Neutrophil (primary cell): ENCODE measurements around the gene COL6A2.
"Not testable (repeated sequence)": the region's sequence is repeated elsewhere in the genome, so short reads cannot be mapped to it uniquely, and the experiment has no call there.

Source experiments
- H3K27ac ChIP-seq: fragments of 200-600 bp; sonication (generic); 2 replicates; pipeline ENCODE4 v1.5.1; 2016; ENCODE audit warnings: mild to moderate bottlenecking, moderate library complexity
- H3K27me3 ChIP-seq: fragments of 200-600 bp; sonication (generic); 2 replicates; pipeline ENCODE4 v1.6.0; 2016; ENCODE audit warnings: mild to moderate bottlenecking
- H3K36me3 ChIP-seq: fragments of 200-600 bp; sonication (generic); 2 replicates; pipeline ENCODE4 v1.5.1; 2017
- H3K4me1 ChIP-seq, 2 experiments: fragments of 200-600 bp in 1 of 2; sonication (generic) in 1 of 2; 1 replicate in 1 of 2; 2 replicates in 1 of 2; pipeline versions ENCODE4 v1.5.1 to v1.6.1; 2013 to 2016; ENCODE audit warnings: low read depth in 1 of 2, low read length in 1 of 2, mild to moderate bottlenecking in 1 of 2, moderate library complexity in 1 of 2; ENCODE audit not compliant: control insufficient read depth in 1 of 2, insufficient read depth in 1 of 2
- H3K4me3 ChIP-seq, 2 experiments: fragments of 200-600 bp in 1 of 2; sonication (generic) in 1 of 2; 1 replicate in 1 of 2; 2 replicates in 1 of 2; pipeline ENCODE4 v1.5.1; 2013 to 2016; ENCODE audit warnings: low read depth in 1 of 2, low read length in 1 of 2, mild to moderate bottlenecking in 1 of 2, moderate library complexity in 1 of 2
- H3K9me3 ChIP-seq: fragments of 200-600 bp; sonication (generic); 2 replicates; pipeline ENCODE4 v1.5.1; 2016
- TF ChIP-seq, protein P1 (sequence below): fragments of 200-600 bp; sonication (generic); IDR thresholded peaks from 2 replicates; pipeline ENCODE4 v1.5.1; 2016; ENCODE audit warnings: antibody characterized with exemption

The COL6A2 gene

GRCh38 chr21:46136739-46137349, 38.9 kb downstream of the COL6A2 start:
- Histone ChIP-seq H3K36me3 (no peaks in the 10 kb centered on the region), H3K27ac (no peak overlapping the region), H3K27me3 (no peaks in the 10 kb centered on the region), H3K4me1 (no peaks in the 10 kb centered on the region), H3K9me3 (no peaks in the 10 kb centered on the region), H3K4me3 (no peak overlapping the region)
- TF ChIP-seq, protein P1, sequence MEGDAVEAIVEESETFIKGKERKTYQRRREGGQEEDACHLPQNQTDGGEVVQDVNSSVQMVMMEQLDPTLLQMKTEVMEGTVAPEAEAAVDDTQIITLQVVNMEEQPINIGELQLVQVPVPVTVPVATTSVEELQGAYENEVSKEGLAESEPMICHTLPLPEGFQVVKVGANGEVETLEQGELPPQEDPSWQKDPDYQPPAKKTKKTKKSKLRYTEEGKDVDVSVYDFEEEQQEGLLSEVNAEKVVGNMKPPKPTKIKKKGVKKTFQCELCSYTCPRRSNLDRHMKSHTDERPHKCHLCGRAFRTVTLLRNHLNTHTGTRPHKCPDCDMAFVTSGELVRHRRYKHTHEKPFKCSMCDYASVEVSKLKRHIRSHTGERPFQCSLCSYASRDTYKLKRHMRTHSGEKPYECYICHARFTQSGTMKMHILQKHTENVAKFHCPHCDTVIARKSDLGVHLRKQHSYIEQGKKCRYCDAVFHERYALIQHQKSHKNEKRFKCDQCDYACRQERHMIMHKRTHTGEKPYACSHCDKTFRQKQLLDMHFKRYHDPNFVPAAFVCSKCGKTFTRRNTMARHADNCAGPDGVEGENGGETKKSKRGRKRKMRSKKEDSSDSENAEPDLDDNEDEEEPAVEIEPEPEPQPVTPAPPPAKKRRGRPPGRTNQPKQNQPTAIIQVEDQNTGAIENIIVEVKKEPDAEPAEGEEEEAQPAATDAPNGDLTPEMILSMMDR, result no peak

GRCh38 chr21:46137908-46138307, 40.0 kb downstream of the COL6A2 start:
- H3K4me1 ChIP-seq, result no peaks in the 10 kb centered on the region
- TF ChIP-seq, protein P1, result no peak
- no peak overlapping the region for H3K4me3 ChIP-seq
- no peaks in the 10 kb centered on the region for H3K27me3 ChIP-seq
- H3K36me3 ChIP-seq, result no peaks in the 10 kb centered on the region
- H3K27ac ChIP-seq, result no peak overlapping the region
- H3K9me3 ChIP-seq, result no peaks in the 10 kb centered on the region

DNA sequence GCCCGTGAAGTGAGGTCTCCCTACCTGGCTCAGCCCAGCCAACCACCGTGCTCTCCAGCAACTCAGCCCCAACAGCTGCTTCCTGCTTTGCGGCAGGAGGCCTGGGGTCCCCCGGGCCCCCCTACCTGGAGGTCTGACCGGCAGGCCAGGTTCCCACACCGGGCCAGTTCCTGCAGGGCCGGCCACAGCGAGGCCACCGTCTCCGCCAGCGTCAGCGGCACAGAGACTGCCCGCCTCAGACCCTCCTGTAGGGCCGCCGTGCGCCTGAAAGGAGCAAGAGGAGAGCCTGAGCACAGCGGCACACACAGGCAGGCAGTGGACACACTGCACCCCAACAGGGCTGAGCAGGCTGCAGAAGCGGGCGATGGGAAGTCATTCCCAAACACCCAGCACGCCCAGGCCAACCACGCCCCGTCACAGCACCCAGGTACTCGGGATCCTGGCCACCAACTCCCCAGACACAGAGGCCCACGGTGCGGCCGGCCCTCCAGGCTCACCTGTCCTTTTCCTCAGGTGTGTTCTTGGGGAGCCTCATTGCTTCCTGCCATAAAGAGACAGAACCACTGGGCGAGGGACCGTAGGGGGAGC, 40.6 kb downstream of the COL6A2 start:
- H3K27me3 ChIP-seq, result peaks cover 3% of the 10 kb centered on the region
- peaks cover 0 to 2% of the 10 kb centered on the region in 2 experiments for H3K4me1 ChIP-seq
- H3K36me3 ChIP-seq, result no peaks in the 10 kb centered on the region
- no peaks in the 10 kb centered on the region for H3K9me3 ChIP-seq
- H3K27ac ChIP-seq, result no peak overlapping the region
- TF ChIP-seq, protein P1, result no peak
- no peak overlapping the region for H3K4me3 ChIP-seq

DNA sequence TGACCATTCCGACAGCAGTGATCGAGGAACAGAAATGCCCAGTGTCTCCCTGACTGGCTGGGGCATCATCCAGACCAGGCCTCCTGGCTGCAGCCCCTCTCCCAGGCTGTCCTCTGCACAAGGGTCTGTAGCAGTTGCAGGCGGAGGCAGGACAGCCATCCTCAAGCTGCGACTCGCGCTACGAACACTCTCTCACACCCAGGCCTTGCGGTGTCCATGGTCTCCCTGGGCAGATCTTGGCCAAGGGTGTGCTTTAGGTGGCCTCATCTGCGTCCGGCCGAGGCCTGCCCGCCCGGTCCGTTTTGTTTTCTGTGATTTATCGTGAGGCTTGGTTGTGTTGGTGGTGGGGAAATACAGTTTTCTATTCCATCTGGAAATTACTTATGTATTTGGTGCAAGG, 41.8 kb downstream of the COL6A2 start:
- no peaks in the 10 kb centered on the region for H3K36me3 ChIP-seq
- H3K27ac ChIP-seq, result no peak overlapping the region
- TF ChIP-seq, protein P1, result no peak
- H3K4me3 ChIP-seq, result no peak overlapping the region
- no peaks in the 10 kb centered on the region for H3K9me3 ChIP-seq
- H3K4me1 ChIP-seq, result peaks cover 0 to 5% of the 10 kb centered on the region in 2 experiments
- peaks cover 4% of the 10 kb centered on the region for H3K27me3 ChIP-seq

DNA sequence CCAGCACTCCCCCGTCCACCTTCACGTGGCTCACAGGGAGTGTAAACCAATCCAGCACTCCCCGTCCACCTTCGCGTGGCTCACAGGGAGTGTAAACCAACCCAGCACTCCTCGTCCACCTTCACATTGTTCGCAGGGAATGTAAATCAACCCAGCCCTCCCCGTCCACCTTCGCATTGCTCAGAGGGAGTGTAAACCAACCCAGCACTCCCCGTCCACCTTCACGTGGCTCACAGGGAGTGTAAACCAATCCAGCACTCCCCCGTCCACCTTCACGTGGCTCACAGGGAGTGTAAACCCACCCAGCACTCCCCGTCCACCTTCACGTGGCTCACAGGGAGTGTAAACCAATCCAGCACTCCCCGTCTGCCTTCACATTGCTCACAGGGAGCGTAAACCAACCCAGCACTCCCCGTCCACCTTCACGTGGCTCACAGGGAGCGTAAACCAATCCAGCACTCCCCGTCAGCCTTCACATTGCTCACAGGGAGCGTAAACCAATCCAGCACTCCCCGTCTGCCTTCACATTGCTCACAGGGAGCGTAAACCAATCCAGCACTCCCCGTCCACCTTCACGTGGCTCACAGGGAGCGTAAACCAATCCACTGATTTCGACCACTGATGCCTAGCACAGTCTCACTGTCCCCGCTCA, 42.6 kb downstream of the COL6A2 start:
- not testable (repeated sequence) for H3K9me3 ChIP-seq, H3K36me3 ChIP-seq, H3K27ac ChIP-seq, H3K27me3 ChIP-seq, H3K4me1 ChIP-seq, H3K4me3 ChIP-seq
